HG03066 (cell line): ENCODE results near the gene HLA-DOB.

Experiments used
- ATAC-seq: cut with Tn5 transposase; IDR thresholded peaks from one replicate; pipeline ENCODE4 v1.9.1; 2021; ENCODE audit warnings: low read depth; ENCODE audit not compliant: unreplicated experiment

HLA-DOB gene

GRCh38 chr6:32843979-32844838, 27.4 kb upstream of the HLA-DOB start, which contains the start of gene PSMB8:
Gene PSMB8 (minus strand): TSS chr6:32844047. CDS start chr6:32843996, 51 bp downstream.
- peak; percentile 69 for ATAC-seq

DNA sequence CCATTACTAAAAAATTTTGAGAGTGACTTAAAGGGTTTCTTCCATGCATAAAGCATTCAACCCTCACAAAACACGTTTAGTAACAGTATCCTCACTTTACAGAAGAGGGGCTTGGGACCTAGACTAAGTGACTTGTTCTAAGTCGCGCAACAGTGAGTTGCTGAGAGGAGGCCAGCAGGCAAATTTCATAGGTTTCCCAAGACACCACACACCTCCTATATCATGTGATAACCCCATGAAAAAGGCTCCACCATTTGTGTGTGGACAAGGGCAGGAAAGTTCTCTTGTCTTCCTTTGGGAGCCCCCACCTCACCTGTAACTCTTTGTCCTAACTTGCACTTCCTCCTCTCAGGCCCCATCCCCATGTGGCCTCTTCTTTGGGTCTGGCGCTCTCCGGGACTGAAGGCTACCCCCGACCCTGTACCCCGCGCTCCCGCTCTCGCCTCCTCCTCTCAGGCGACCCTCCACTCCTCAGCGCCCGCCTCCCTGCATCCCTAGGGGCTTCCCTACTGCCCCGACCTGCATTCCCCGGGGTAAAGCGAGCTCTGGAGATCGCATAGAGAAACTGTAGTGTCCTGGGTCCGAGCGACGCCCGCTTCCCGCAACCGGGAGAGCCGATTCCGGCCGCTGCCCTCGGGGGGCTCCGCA, 26.7 kb upstream of the HLA-DOB start:
- ATAC-seq: no peak

- no peak for ATAC-seq
These were observed 25.9 kb upstream of the HLA-DOB start for GRCh38 chr6:32842690-32843089.

GRCh38 chr6:32842021-32842650, 25.3 kb upstream of the HLA-DOB start:
- no peak for ATAC-seq

DNA sequence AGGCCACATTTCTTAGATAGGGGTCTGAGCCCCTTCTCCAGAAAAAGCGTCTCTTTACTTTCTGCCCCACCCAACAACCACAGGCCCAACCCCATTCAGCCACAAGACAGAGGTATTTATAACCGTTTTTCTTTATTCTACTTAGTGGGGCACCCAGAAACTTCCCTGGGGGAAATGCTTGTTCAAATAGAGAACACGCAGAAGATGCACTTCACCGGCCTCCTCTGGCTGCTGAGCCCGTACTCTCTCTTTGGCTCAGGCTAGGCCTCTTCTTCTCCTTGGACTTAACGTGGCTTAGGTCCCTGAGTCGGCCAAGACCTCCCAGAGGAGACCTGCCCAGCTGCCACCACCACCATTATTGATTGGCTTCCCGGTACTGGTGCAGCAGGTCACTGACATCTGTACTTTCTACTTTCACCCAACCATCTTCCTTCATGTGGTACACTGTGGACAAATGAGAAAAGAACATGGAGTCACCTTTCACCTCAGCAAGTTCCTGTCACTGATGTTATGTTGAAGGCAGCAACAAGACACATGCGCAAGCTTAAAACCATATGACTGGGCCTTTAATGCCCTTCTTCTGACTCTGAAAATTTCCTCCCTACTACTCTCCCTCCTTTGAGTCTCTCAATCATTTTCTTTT, 23.9 kb upstream of the HLA-DOB start:
- ATAC-seq: no peak

DNA sequence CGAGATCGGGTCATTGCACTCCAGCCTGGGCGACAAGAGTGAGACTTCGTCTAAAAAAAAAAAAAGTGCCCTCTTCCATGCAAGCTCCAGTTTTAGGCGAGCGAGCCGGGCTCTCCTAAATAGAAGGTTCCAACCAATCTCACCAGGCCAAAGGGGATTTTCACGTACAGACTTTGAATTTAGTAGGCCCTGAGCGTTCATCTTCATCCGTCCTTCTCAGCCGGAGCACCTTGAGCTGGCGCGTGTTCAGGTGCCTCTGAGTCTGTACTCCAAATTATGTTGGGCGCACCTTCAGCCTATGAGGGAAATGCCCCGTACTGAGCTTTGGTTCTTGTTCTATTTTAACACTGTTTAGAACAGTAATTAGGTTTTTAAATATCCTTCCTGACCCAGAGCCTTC, 22.6 kb upstream of the HLA-DOB start:
- no peak for ATAC-seq

DNA sequence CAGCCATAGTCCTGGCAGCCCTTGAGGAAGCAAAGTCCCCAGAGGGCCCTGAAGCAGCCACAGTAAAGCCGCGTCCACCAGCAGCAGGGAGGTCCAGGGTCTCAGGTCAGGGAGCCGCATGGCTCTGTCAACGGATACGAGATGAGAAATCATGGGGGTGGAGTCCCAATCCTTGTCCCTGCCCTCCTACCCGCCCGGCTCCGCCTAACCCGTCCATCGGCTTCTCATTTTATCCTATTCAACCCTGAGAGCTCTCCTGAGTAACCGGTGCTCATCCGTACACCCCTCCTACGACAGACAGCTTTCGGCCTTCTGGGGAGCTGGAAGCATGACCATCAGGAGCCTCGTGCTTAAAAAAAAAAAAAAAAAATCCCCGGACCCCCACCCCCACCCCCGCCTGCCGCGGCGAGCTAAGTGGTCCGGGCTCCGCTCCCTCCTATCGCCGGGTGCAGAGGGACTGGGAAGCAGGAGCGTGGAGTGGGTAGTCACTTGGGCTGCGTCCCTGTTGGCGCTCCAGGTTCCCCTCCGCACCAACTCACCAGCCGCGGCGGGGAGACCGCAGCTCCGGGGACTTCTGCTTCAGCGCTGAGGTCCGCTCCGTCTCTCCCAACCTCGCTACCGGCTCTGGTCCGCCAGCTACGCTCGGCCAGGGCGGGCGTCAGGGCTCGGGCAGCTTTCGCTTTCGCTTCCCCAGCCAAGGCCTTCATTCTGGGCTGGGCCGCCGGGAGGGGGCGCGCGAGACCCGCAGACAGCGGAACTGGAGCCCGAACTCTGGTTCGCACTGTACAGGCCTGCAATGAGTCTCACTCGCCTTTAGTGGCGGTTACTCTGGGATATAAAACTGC, 21.5 kb upstream of the HLA-DOB start, which contains the start of gene TAP2:
Gene TAP2 (minus strand): TSS at position 626 of the 845 bp plus-strand sequence. CDS start 506 bp downstream, at position 120.
- peak; percentile 79 for ATAC-seq

GRCh38 chr6:32837651-32838113, 20.9 kb upstream of the HLA-DOB start:
- no peak for ATAC-seq

- ATAC-seq: no peak
These were observed 20.1 kb upstream of the HLA-DOB start for GRCh38 chr6:32836873-32837272.

DNA sequence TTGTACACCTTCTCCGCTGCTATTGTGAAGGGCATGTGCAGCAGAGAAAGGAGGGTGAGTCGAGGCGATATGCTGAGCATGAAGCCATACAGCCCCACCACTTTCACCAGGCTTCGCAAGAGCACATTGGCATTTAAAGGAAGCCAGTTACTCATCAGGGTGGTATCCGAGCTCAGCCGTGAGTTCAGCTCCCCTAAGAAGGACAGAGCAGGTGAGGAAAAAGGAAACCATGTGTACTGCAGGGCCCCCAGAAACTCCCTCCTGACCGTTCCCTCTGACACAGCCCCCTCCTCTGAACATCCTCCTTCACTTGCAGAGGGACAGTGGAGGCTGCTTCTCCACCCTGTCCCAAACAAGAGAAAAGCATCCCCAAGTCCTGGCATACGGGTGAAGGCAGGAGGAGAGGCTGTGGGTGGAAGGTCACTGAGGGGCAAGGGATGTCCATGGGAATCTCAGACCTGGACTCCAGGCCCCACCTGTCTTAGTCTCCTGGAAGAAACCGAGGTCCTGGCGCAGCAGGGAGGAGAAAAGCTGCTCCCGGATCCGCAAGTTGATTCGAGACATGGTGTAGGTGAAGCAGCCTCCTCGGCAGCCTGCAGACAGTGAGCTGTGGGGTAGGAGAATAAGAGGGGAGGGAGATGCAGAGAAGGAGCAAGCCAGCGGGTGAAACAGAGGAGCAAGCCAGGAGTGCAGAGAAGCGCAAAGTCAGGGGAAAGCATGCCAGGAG, 18.5 kb upstream of the HLA-DOB start:
- ATAC-seq: no peak

DNA sequence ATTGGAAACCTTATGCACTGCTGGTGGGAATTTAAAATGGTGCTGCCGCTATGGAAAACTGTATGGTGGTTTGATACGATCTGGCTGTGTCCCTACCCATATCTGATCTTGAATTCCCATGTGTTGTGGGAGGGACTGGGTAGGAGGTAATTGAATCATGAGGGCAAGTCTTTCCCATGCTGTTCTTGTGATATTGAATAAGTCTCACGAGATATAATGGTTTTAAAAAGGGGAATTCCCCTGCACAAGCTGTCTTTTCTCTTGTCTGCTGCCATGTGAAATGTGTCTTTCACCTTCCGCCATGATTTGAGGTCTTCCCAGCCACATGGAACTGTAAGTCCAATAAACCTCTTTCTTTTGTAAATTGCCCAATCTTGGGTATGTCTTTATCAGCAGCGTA, 16.9 kb upstream of the HLA-DOB start:
- ATAC-seq: no peak

- no peak for ATAC-seq
These were observed 15.7 kb upstream of the HLA-DOB start for GRCh38 chr6:32832535-32832934.

- no peak for ATAC-seq
These were observed 14.1 kb upstream of the HLA-DOB start for GRCh38 chr6:32830936-32831335.

DNA sequence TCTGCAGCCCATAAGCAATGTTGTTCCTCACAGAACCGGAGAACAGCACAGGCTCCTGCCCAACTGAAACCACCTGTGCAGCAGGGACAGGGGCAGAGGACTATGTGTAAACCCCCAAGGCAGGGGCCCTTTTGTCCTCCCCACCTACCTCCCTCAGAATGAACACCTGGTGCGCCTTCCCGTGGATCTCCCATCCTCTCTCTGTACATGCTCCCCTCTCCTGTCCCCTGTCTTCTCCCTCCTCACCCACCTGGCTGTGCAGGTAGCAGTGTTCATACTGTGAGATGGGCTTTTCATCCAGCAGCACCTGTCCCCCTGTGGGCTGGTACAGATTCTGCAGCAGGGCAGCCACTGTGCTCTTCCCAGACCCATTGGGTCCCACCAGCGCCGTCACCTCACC, 13.2 kb upstream of the HLA-DOB start:
- no peak for ATAC-seq

DNA sequence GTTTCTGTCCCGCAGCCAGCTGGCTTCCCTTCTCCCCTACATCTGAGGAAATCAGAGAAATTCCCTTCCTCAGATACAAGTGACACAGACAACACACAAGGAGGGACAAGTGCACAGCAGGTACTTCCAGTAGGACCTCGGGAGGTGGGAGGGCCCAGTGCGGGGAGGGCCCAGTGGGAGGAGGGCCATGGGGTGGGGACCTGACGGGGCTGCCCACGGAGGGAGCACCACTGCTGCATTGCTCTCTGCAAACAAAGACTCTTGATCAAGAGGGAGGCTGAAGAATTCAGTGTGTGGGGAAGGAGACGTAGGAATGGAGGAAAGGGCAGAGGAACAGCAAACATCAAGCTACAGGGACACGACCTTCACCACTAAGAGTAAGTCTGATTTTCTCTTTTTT, 12.7 kb upstream of the HLA-DOB start:
- no peak for ATAC-seq

GRCh38 chr6:32827025-32827424, 10.2 kb upstream of the HLA-DOB start:
- no peak for ATAC-seq

DNA sequence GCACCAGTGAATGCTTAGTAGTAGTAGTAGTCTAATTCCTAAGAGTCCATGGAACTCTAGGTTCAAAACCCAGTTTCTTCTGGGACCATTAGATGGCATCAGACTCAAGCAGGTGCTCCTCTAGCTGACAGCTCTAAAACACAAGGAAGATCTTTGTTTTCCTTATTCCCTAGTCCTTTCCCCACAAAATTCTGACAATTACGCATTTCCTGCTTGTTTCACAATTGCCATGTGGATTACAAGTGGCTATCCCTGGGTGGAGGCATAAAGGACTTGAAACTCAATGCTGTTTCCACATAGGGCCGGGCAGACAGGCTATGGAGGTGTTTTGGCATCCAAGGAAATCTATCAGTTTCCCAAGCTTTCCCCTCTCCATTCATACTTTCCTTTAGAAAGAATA, 9.2 kb upstream of the HLA-DOB start:
- no peak for ATAC-seq

DNA sequence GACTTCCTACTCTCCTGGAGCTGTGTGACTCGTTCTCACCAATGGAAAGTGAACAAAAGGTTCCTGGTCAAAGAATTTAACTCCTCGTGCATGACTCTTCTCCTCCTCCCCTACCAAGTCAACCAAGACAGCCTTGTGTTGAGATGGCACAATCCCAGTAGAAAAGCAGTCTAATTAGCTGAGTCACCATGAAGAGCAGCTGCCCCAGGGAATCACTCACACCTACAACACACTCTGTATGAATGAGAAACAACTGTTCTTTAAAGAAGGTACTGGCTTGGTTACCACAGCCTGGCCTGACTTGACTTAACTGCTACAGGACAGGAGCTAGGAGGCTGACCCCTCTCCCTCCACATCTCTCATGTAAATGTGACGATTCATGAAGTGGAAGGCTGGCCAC, 2.9 kb upstream of the HLA-DOB start:
- no peak for ATAC-seq

GRCh38 chr6:32818867-32819266, 2.1 kb upstream of the HLA-DOB start:
- no peak for ATAC-seq
